Measurements from ENCODE around the gene RABL2A. TPM values are rescaled to one million over a fixed set of nuclear protein-coding genes. Genes with fewer than 3 reads are reported as not detected.
"Not testable (repeated sequence)": the region's sequence is repeated elsewhere in the genome, so short reads cannot be mapped to it uniquely, and the experiment has no call there.

RABL2A gene
- total RNA-seq, 1 donor from 2014 or later: 24.9 TPM

GRCh38 chr2:113650834-113651815, 24.1 kb downstream of the RABL2A start:
- not testable (repeated sequence) for H3K27me3 Mint-ChIP-seq (ENCODE audit: unreplicated experiment); H3K9me3 Mint-ChIP-seq (ENCODE audit: unreplicated experiment)

GRCh38 chr2:113652599-113652998, 25.5 kb downstream of the RABL2A start:
- DNase-seq (ENCODE audit: extremely low spot score, unreplicated experiment); H3K9me3 Mint-ChIP-seq (ENCODE audit: unreplicated experiment); H3K4me3 Mint-ChIP-seq (ENCODE audit: unreplicated experiment); H3K27me3 Mint-ChIP-seq (ENCODE audit: unreplicated experiment); H3K4me1 Mint-ChIP-seq (ENCODE audit: unreplicated experiment); H3K36me3 Mint-ChIP-seq (ENCODE audit: unreplicated experiment); H3K27ac Mint-ChIP-seq (ENCODE audit: unreplicated experiment): not testable (repeated sequence)

More at GRCh38 chr2:113650834-113651815, 24.1 kb downstream of the RABL2A start:
- DNase-seq (ENCODE audit: extremely low spot score, unreplicated experiment); H3K36me3 Mint-ChIP-seq (ENCODE audit: unreplicated experiment); H3K4me3 Mint-ChIP-seq (ENCODE audit: unreplicated experiment); H3K4me1 Mint-ChIP-seq (ENCODE audit: unreplicated experiment); H3K27ac Mint-ChIP-seq (ENCODE audit: unreplicated experiment): not testable (repeated sequence)

DNA sequence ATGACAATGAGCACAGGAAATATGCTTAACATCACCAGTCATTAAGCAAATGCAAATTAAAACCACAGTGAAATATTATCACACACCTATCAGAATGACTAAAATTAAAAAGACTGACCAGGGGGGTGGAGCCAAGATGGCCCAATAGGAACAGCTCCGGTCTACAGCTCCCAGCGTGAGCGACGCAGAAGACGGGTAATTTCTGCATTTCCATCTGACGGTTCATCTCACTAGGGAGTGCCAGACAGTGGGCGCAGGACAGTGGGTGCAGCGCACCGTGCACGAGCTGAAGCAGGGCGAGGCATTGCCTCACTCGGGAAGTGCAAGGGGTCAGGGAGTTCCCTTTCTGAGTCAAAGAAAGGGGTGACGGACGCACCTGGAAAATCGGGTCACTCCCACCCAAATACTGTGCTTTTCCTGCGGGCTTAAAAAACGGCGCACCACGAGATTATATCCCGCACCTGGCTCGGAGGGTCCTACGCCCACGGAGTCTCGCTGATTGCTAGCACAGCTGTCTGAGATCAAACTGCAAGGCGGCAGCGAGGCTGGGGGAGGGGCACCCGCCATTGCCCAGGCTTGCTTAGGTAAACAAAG, 29.1 kb downstream of the RABL2A start:
- peak overlapping the region; percentile 66 for H3K4me3 Mint-ChIP-seq (ENCODE audit: unreplicated experiment)
- DNase-seq (ENCODE audit: extremely low spot score, unreplicated experiment); H3K27me3 Mint-ChIP-seq (ENCODE audit: unreplicated experiment); H3K9me3 Mint-ChIP-seq (ENCODE audit: unreplicated experiment); H3K27ac Mint-ChIP-seq (ENCODE audit: unreplicated experiment); H3K4me1 Mint-ChIP-seq (ENCODE audit: unreplicated experiment); H3K36me3 Mint-ChIP-seq (ENCODE audit: unreplicated experiment): not testable (repeated sequence)

- H3K9me3 Mint-ChIP-seq (ENCODE audit: unreplicated experiment); H3K4me1 Mint-ChIP-seq (ENCODE audit: unreplicated experiment); H3K4me3 Mint-ChIP-seq (ENCODE audit: unreplicated experiment); H3K27ac Mint-ChIP-seq (ENCODE audit: unreplicated experiment); H3K27me3 Mint-ChIP-seq (ENCODE audit: unreplicated experiment); H3K36me3 Mint-ChIP-seq (ENCODE audit: unreplicated experiment); DNase-seq (ENCODE audit: extremely low spot score, unreplicated experiment): not testable (repeated sequence)
Measured at GRCh38 chr2:113657735-113658134, 30.7 kb downstream of the RABL2A start.

- H3K36me3 Mint-ChIP-seq (ENCODE audit: unreplicated experiment); H3K9me3 Mint-ChIP-seq (ENCODE audit: unreplicated experiment); H3K4me1 Mint-ChIP-seq (ENCODE audit: unreplicated experiment): not testable (repeated sequence)
Measured at GRCh38 chr2:113663285-113664060, 36.4 kb downstream of the RABL2A start.

DNA sequence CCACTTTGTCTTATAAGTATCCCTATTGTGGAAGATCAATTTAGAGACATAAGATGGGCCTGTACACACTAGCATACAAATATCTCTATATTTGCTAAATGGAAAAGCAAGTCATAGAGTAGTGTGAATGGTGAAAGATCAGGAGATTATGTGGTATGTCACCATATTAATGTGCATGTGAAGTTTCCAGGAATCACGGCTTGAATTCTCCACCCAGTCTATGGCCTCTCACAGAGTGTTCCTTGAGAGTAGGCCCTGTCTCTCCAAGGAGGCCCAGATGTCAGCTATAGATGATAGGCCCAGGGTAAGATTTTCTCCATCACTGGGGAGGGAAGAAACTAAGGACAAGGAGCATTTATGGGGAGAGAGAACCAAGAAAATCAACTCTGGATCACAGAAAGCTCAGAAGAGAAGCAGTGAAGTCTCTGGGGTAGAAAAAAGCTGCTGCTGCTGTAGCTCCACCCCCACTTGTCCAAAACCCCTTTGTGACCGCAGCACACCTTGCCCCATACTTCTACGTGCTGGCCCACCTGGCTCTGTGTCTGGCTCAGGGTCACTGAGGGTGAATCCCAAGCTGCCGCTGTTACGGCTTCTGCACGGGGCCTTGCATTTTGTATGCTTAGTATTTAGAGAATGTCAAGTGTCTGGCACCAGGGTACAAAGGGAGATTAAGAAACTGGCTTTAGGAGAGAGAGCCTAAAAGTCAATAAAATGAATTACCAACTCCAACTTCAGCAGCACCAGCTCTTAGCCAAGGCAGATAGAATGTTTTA, 37.9 kb downstream of the RABL2A start:
- not testable (repeated sequence) for H3K27me3 Mint-ChIP-seq (ENCODE audit: unreplicated experiment); H3K4me1 Mint-ChIP-seq (ENCODE audit: unreplicated experiment); H3K4me3 Mint-ChIP-seq (ENCODE audit: unreplicated experiment); H3K36me3 Mint-ChIP-seq (ENCODE audit: unreplicated experiment); DNase-seq (ENCODE audit: extremely low spot score, unreplicated experiment); H3K27ac Mint-ChIP-seq (ENCODE audit: unreplicated experiment); H3K9me3 Mint-ChIP-seq (ENCODE audit: unreplicated experiment)

More at GRCh38 chr2:113663285-113664060, 36.4 kb downstream of the RABL2A start:
- H3K27ac Mint-ChIP-seq (ENCODE audit: unreplicated experiment); H3K4me3 Mint-ChIP-seq (ENCODE audit: unreplicated experiment); DNase-seq (ENCODE audit: extremely low spot score, unreplicated experiment): not testable (repeated sequence)
- H3K27me3 Mint-ChIP-seq (ENCODE audit: unreplicated experiment): peaks cover 12% of the 10 kb centered on the region

DNA sequence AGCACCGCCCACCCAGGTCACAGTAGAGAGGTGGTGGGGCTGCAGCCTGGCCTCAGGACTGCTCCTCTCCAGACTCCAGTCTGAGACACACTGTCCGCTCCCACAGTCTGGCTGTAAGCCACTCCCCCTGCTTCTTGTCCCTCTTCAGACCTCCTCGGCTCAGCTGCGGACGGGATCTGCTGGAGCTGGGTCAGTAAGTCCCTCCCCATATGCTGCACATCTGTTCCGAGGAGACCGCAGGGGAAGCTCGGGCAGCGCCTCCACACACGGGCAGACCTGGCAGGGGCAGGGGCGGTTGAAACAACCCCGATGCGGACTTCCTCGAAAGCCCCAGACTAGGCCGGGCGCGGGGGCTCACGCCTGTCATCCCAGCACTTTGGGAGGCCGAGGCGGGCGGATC, 41.9 kb downstream of the RABL2A start:
- H3K27me3 Mint-ChIP-seq (ENCODE audit: unreplicated experiment); H3K27ac Mint-ChIP-seq (ENCODE audit: unreplicated experiment); H3K36me3 Mint-ChIP-seq (ENCODE audit: unreplicated experiment); DNase-seq (ENCODE audit: extremely low spot score, unreplicated experiment); H3K4me1 Mint-ChIP-seq (ENCODE audit: unreplicated experiment); H3K9me3 Mint-ChIP-seq (ENCODE audit: unreplicated experiment); H3K4me3 Mint-ChIP-seq (ENCODE audit: unreplicated experiment): not testable (repeated sequence)

Measured in osteocyte (in vitro differentiated cells).